ENCODE data around the gene NR3C2. TPM values are rescaled to one million over a fixed set of nuclear protein-coding genes. Genes with fewer than 3 reads are reported as not detected.

Gene NR3C2
- total RNA-seq, 1 donor from 2014 or later: 10.9 TPM

GRCh38 chr4:148435654-148436406 lies 6.4 kb downstream of the NR3C2 start:
- DNase-seq: no peak

- no peak for DNase-seq
These were observed 8.0 kb downstream of the NR3C2 start for GRCh38 chr4:148434075-148434773.

GRCh38 chr4:148431401-148431800 lies 10.8 kb downstream of the NR3C2 start:
- DNase-seq: no peak

- DNase-seq: no peak
These were observed 11.4 kb downstream of the NR3C2 start for GRCh38 chr4:148430854-148431253.

GRCh38 chr4:148429206-148429605 lies 13.0 kb downstream of the NR3C2 start:
- no peak for DNase-seq

- no peak for DNase-seq
These were observed 15.6 kb downstream of the NR3C2 start for GRCh38 chr4:148426643-148427042.

- DNase-seq: no peak
These were observed 16.7 kb downstream of the NR3C2 start for GRCh38 chr4:148425327-148426110.

- DNase-seq: no peak
These were observed 21.8 kb downstream of the NR3C2 start for GRCh38 chr4:148420397-148420796.

GRCh38 chr4:148415500-148415899 lies 26.7 kb downstream of the NR3C2 start:
- DNase-seq: no peak

GRCh38 chr4:148412460-148412994 lies 29.7 kb downstream of the NR3C2 start:
- no peak for DNase-seq

GRCh38 chr4:148405161-148405893 lies 36.9 kb downstream of the NR3C2 start:
- no peak for DNase-seq

GRCh38 chr4:148398988-148399387 lies 43.2 kb downstream of the NR3C2 start:
- no peak for DNase-seq

- no peak for DNase-seq
These were observed 44.4 kb downstream of the NR3C2 start for GRCh38 chr4:148397771-148398170.

GRCh38 chr4:148396986-148397673 lies 45.1 kb downstream of the NR3C2 start:
- DNase-seq: no peak

- no peak for DNase-seq
These were observed 46.4 kb downstream of the NR3C2 start for GRCh38 chr4:148395771-148396170.

- DNase-seq: no peak
These were observed 51.2 kb downstream of the NR3C2 start for GRCh38 chr4:148391056-148391455.

- DNase-seq: no peak
These were observed 51.9 kb downstream of the NR3C2 start for GRCh38 chr4:148390311-148390710.

- no peak for DNase-seq
These were observed 61.9 kb downstream of the NR3C2 start for GRCh38 chr4:148380291-148380690.

- no peak for DNase-seq
These were observed 66.1 kb downstream of the NR3C2 start for GRCh38 chr4:148376151-148376550.

GRCh38 chr4:148375584-148375983 lies 66.6 kb downstream of the NR3C2 start:
- DNase-seq: no peak

- DNase-seq: no peak
These were observed 69.1 kb downstream of the NR3C2 start for GRCh38 chr4:148373093-148373492.

- no peak for DNase-seq
These were observed 72.3 kb downstream of the NR3C2 start for GRCh38 chr4:148369919-148370318.
